Liver (tissue), 9 donors: ENCODE results near the gene MARCHF10. TPM values are rescaled to one million over a fixed set of nuclear protein-coding genes. Genes with fewer than 3 reads are reported as not detected.

Experiments
- DNase-seq: peaks from one replicate; pipeline ENCODE4 v3.0.0-alpha.2; 2017; ENCODE audit warnings: low spot score
- H3K27ac ChIP-seq, 2 donors: one replicate each; pipeline ENCODE4 v1.7.0; 2013; ENCODE audit warnings: inconsistent platforms in 2 of 2, low read length in 2 of 2, control low read depth in 1 of 2, low read depth in 1 of 2, mild to moderate bottlenecking in 1 of 2
- H3K27me3 ChIP-seq, 4 donors: one replicate each; pipeline versions ENCODE4 v1.6.1 to v1.7.0; 2013; ENCODE audit warnings: low read length in 3 of 4, inconsistent platforms in 1 of 4, mild to moderate bottlenecking in 1 of 4, moderate library complexity in 1 of 4; ENCODE audit not compliant: control insufficient read depth in 4 of 4, insufficient read depth in 4 of 4
- H3K36me3 ChIP-seq, 4 donors: one replicate each; pipeline versions ENCODE4 v1.6.1 to v1.7.0; 2013; ENCODE audit warnings: low read length in 3 of 4, mild to moderate bottlenecking in 3 of 4, low read depth in 1 of 4, moderate library complexity in 1 of 4; ENCODE audit not compliant: control insufficient read depth in 4 of 4, insufficient read depth in 3 of 4
- H3K4me1 ChIP-seq, 4 donors: one replicate each; pipeline versions ENCODE4 v1.6.1 to v1.7.0; 2013; ENCODE audit warnings: low read length in 3 of 4, mild to moderate bottlenecking in 3 of 4, moderate library complexity in 1 of 4; ENCODE audit not compliant: control insufficient read depth in 4 of 4, insufficient read depth in 4 of 4
- H3K4me3 ChIP-seq, 3 donors: one replicate each; pipeline versions ENCODE4 v1.6.1 to v1.7.0; 2013; ENCODE audit warnings: low read length in 3 of 3, control low read depth in 1 of 3, low read depth in 1 of 3, mild to moderate bottlenecking in 1 of 3
- H3K9ac ChIP-seq, 2 donors: one replicate each; pipeline ENCODE4 v1.7.0; 2013; ENCODE audit warnings: low read length in 2 of 2, mild to moderate bottlenecking in 2 of 2, moderate library complexity in 2 of 2, control low read depth in 1 of 2, low read depth in 1 of 2
- H3K9me3 ChIP-seq, 4 donors: one replicate each; pipeline versions ENCODE4 v1.6.1 to v1.7.0; 2013; ENCODE audit warnings: low read length in 3 of 4; ENCODE audit not compliant: control insufficient read depth in 4 of 4
- ATF3 ChIP-seq: IDR thresholded peaks from 2 replicates; pipeline ENCODE4 v1.6.1; 2016; ENCODE audit warnings: antibody characterized with exemption
- CTCF ChIP-seq: fragments of 150-350 bp; IDR thresholded peaks from 2 replicates; pipeline ENCODE4 v1.5.1; 2017; ENCODE audit warnings: improper control_type of control experiment, low read depth, low read length; ENCODE audit not compliant: missing input control
- FOXA2 ChIP-seq: IDR thresholded peaks from 2 replicates; pipeline ENCODE4 v1.6.1; 2016; ENCODE audit warnings: antibody characterized with exemption
- GABPA ChIP-seq, 2 donors: IDR thresholded peaks in 1 of 2; conservative IDR thresholded peaks in 1 of 2; 2 replicates each; pipeline ENCODE4 v1.6.1; 2016; ENCODE audit warnings: antibody characterized with exemption in 2 of 2, mild to moderate bottlenecking in 1 of 2, moderate library complexity in 1 of 2
- HNF4G ChIP-seq: IDR thresholded peaks from 2 replicates; pipeline ENCODE4 v1.6.1; 2016; ENCODE audit warnings: antibody characterized with exemption
- JUND ChIP-seq, 2 donors: IDR thresholded peaks; 2 replicates each; pipeline ENCODE4 v1.6.1; 2016; ENCODE audit warnings: antibody characterized with exemption in 2 of 2
- MAX ChIP-seq: IDR thresholded peaks from 2 replicates; pipeline ENCODE4 v1.6.1; 2016; ENCODE audit warnings: antibody characterized with exemption
- TAF1 ChIP-seq: conservative IDR thresholded peaks from 2 replicates; pipeline ENCODE4 v1.6.1; 2016; ENCODE audit warnings: antibody characterized with exemption, mild to moderate bottlenecking
- YY1 ChIP-seq: IDR thresholded peaks from 2 replicates; pipeline ENCODE4 v1.6.1; 2016; ENCODE audit warnings: antibody characterized with exemption, mild to moderate bottlenecking
- ZBTB33 ChIP-seq: IDR thresholded peaks from 2 replicates; pipeline ENCODE4 v1.6.1; 2016; ENCODE audit warnings: antibody characterized with exemption
- WGBS: extraction: QIAGEN DNeasy Blood & Tissue Kit; methylation state at CpG from one replicate; pipeline ENCODE4 v1.1.7; 2013; 5-methylcytosine and 5-hydroxymethylcytosine counted together
- polyA plus RNA-seq, 2 donors: library from polyadenylated mRNA; stranded (reverse) in 1 of 2; unstranded in 1 of 2; fragments of 200-250 nt in 1 of 2; fragments of >200 nt in 1 of 2; fragmentation: Nextera tagmentation in 1 of 2; extraction: Ambion mirVana in 1 of 2; gene quantifications; one replicate each; pipeline versions ENCODE4 v1.2.1 to v1.2.3, GENCODE V29; 2013 to 2015
- total RNA-seq, 2 donors: library from RNA; depleted of rRNA; stranded (reverse); fragments of >200 nt; gene quantifications; one replicate each; pipeline ENCODE4 v1.2.3, GENCODE V29; 2014
- donor health status: healthy.
- donor health status: healthy.
- donor health status: healthy.
- donor health status: healthy.
- donor health status: healthy.

MARCHF10 gene
- total and polyA plus RNA-seq, 4 donors = not detected

- 93% methylated on average over 9 of the region's 9 CpGs for WGBS
- Histone ChIP-seq H3K27me3 (peaks cover 0 to 4% (median under 1%) of the 10 kb centered on the region in 4 donors), H3K36me3 (no peaks in the 10 kb centered on the region), H3K9me3 (peaks cover 0 to 7% (median 3%) of the 10 kb centered on the region in 4 donors), H3K27ac (no peak overlapping the region), H3K9ac (no peak overlapping the region), H3K4me3 (no peak overlapping the region), H3K4me1 (peaks cover 0 to 12% (median 8%) of the 10 kb centered on the region in 4 donors)
- no peak for DNase-seq
- TF ChIP-seq ATF3 (no peak), MAX (no peak), FOXA2 (no peak)
Observed at GRCh38 chr17:62707425-62707739, 100.7 kb downstream of the MARCHF10 start.

GRCh38 chr17:62706598-62707424, 101.3 kb downstream of the MARCHF10 start:
- Histone ChIP-seq H3K4me3 (no peak overlapping the region), H3K27me3 (peaks cover 0 to 6% (median under 1%) of the 10 kb centered on the region in 4 donors), H3K9me3 (peaks cover 0 to 7% (median 3%) of the 10 kb centered on the region in 4 donors), H3K4me1 (peaks cover 0 to 12% (median 8%) of the 10 kb centered on the region in 4 donors), H3K9ac (no peak overlapping the region), H3K36me3 (no peaks in the 10 kb centered on the region), H3K27ac (no peak overlapping the region)
- 73% methylated on average over 20 of the region's 20 CpGs for WGBS
- TF ChIP-seq JUND (IDR thresholded peaks at IDR 0.05) (no peak), HNF4G (no peak), ATF3 (no peak), GABPA (IDR thresholded peaks at IDR 0.05 in 1 of 2, conservative IDR thresholded peaks at IDR 0.05 in 1 of 2) (no peak), YY1 (no peak), FOXA2 (no peak), MAX (no peak), TAF1 (no peak), CTCF (no peak), ZBTB33 (no peak)
- no peak for DNase-seq
